K562 (cell line): Measurements from ENCODE around the gene FBXW12. TPM values are rescaled to one million over a fixed set of nuclear protein-coding genes. Genes with fewer than 3 reads are reported as not detected.

Source experiments
- ATAC-seq: fragments of 200-7000 bp; cut with Tn5 transposase; 3 replicates; pipeline ENCODE4 v1.9.1; 2020; ENCODE audit warnings: moderate library complexity
- BruUV-seq: library from RNA; stranded (reverse); fragments of 400-500 nt; replicated peaks from 2 replicates; lab custom pipeline; 2021; lab: Mats Ljungman, UMichigan
- CTCF ChIA-PET: fragments of 300-600 bp; formaldehyde crosslinking; extraction: SDS; loops from one replicate; lab custom pipeline; 2021; ENCODE audit warnings: low intra/inter-chr PET ratio; lab: Yijun Ruan, JAX
- POLR2A ChIA-PET: fragments of 300-600, 350-650 bp; sonication (Branson Sonifier 250); formaldehyde crosslinking; extraction: SDS; loops from one replicate; lab custom pipeline; 2021; ENCODE audit warnings: antibody characterized with exemption, inconsistent platforms; lab: Yijun Ruan, JAX
- DNase-seq, 4 experiments: peaks; one replicate each; pipeline versions ENCODE4 v3.0.0 to v3.0.0-alpha.2; 2011 to 2018; ENCODE audit warnings: low spot score in 3 of 4, mixed read lengths in 3 of 4; ENCODE audit errors: extremely low read depth in 1 of 4
- FAIRE-seq: peaks from 2 replicates; lab custom pipeline; 2011; peaks lifted over from hg19 to GRCh38; lab: Jason Lieb, UNC
- H2AFZ ChIP-seq: 2 replicates; pipeline ENCODE4 v1.6.0; 2011; ENCODE audit warnings: low read depth, low read length, control low read depth, inconsistent platforms
- H3K27ac ChIP-seq: fragments of 200-600 bp; 3 replicates; pipeline ENCODE4 v1.8.0; 2011; ENCODE audit warnings: low read depth, mild to moderate bottlenecking, control low read depth, inconsistent platforms, low read length, moderate library complexity, mixed read lengths; ENCODE audit errors: extremely low read depth
- H3K27me3 ChIP-seq, 2 experiments: fragments of 300-600 bp in 1 of 2; 2 replicates in 1 of 2; 3 replicates in 1 of 2; pipeline versions ENCODE4 v1.6.0 to v1.8.0; 2011; ENCODE audit warnings: inconsistent platforms in 2 of 2, low read length in 2 of 2, mild to moderate bottlenecking in 1 of 2, mixed read lengths in 1 of 2, moderate library complexity in 1 of 2; ENCODE audit not compliant: control insufficient read depth in 2 of 2, insufficient read depth in 2 of 2
- H3K36me3 ChIP-seq: fragments of 300-600 bp; 3 replicates; pipeline ENCODE4 v1.8.0; 2011; ENCODE audit warnings: mild to moderate bottlenecking, low read length, inconsistent platforms; ENCODE audit not compliant: control insufficient read depth, insufficient read depth
- H3K4me1 ChIP-seq, 2 experiments: fragments of 200-600 bp in 1 of 2; replicated peaks in 1 of 2; 2 replicates in 1 of 2; 3 replicates in 1 of 2; pipeline versions ENCODE4 v1.5.1 to v1.8.0; 2011; ENCODE audit warnings: inconsistent platforms in 2 of 2, low read length in 2 of 2, mild to moderate bottlenecking in 1 of 2, mixed read lengths in 1 of 2, moderate library complexity in 1 of 2; ENCODE audit not compliant: control insufficient read depth in 2 of 2, insufficient read depth in 2 of 2
- H3K4me2 ChIP-seq: 2 replicates; pipeline ENCODE4 v1.6.1; 2011; ENCODE audit warnings: low read length, control low read depth, inconsistent platforms, mixed read lengths; ENCODE audit not compliant: insufficient read depth
- H3K4me3 ChIP-seq: fragments of 200-600 bp; sonication (generic), shearing (Covaris generic); 2 replicates; pipeline ENCODE4 v1.5.1; 2016; ENCODE audit warnings: control low read depth, inconsistent platforms
- H3K79me2 ChIP-seq: fragments of 200-600 bp; 3 replicates; pipeline ENCODE4 v1.8.0; 2011; ENCODE audit warnings: low read length, inconsistent platforms; ENCODE audit not compliant: control insufficient read depth, insufficient read depth
- H3K9ac ChIP-seq, 2 experiments: 2 replicates each; pipeline versions ENCODE4 v1.6.0 to v1.6.1; 2011; ENCODE audit warnings: low read depth in 2 of 2, low read length in 2 of 2, control low read depth in 1 of 2, inconsistent platforms in 1 of 2, mild to moderate bottlenecking in 1 of 2, mixed read lengths in 1 of 2; ENCODE audit not compliant: insufficient read depth in 1 of 2
- H3K9me1 ChIP-seq: one replicate; pipeline ENCODE4 v1.6.0; 2011; ENCODE audit warnings: inconsistent platforms, mild to moderate bottlenecking, low read length, moderate library complexity; ENCODE audit not compliant: control insufficient read depth, insufficient read depth
- H3K9me3 ChIP-seq: replicated peaks from 2 replicates; pipeline ENCODE4 v1.5.1; 2011; ENCODE audit warnings: low read depth, low read length, inconsistent platforms; ENCODE audit not compliant: control insufficient read depth, insufficient read depth
- H4K20me1 ChIP-seq: replicated peaks from 2 replicates; pipeline ENCODE4 v1.6.1; 2011; ENCODE audit warnings: low read length, inconsistent platforms, mixed read lengths; ENCODE audit not compliant: control insufficient read depth, insufficient read depth
- ATF1 ChIP-seq, 2 experiments: fragments of 450-650 bp in 1 of 2; IDR thresholded peaks; 2 replicates each; pipeline ENCODE4 v1.6.1; 2016; ENCODE audit warnings: missing compliant biosample characterization in 1 of 2, missing genetic modification characterization in 1 of 2
- GABPB1 ChIP-seq: sonication (generic); formaldehyde crosslinking; IDR thresholded peaks from 2 replicates; pipeline ENCODE4 v1.8.0; 2022; ENCODE audit warnings: mild to moderate bottlenecking, missing genetic modification reagents
- KLF1 ChIP-seq: fragments of 450-650 bp; IDR thresholded peaks from 2 replicates; pipeline ENCODE4 v1.6.1; 2016; ENCODE audit warnings: missing genetic modification characterization, missing compliant biosample characterization
- MXI1 ChIP-seq: IDR thresholded peaks from 2 replicates; pipeline ENCODE4 v1.6.1; 2011; ENCODE audit warnings: low read depth, mild to moderate bottlenecking, improper control_type of control experiment, low read length
- NELFE ChIP-seq: IDR thresholded peaks from 2 replicates; pipeline ENCODE4 v1.6.1; 2011; ENCODE audit warnings: mild to moderate bottlenecking; ENCODE audit not compliant: insufficient read depth, insufficient read length
- PHF21A ChIP-seq: fragments of 450-650 bp; IDR thresholded peaks from 2 replicates; pipeline ENCODE4 v1.6.1; 2017; ENCODE audit warnings: low read depth, borderline replicate concordance
- SMAD2 ChIP-seq: fragments of 150-350 bp; IDR thresholded peaks from 2 replicates; pipeline ENCODE4 v1.6.1; 2014; ENCODE audit warnings: low read depth, mild to moderate bottlenecking, low read length
- SPI1 ChIP-seq: IDR thresholded peaks from 2 replicates; pipeline ENCODE4 v1.6.1; 2011; ENCODE audit warnings: low read depth, low read length, control low read depth, borderline replicate concordance
- ZNF263 ChIP-seq: sonication (generic); formaldehyde crosslinking; IDR thresholded peaks from 2 replicates; pipeline ENCODE4 v1.8.0; 2022; ENCODE audit warnings: mild to moderate bottlenecking, missing genetic modification reagents, borderline replicate concordance
- ZNF586 ChIP-seq: fragments of 450-650 bp; formaldehyde crosslinking; conservative IDR thresholded peaks from 2 replicates; pipeline ENCODE4 v1.4.0; 2020; ENCODE audit warnings: mild to moderate bottlenecking, moderate library complexity
- WGBS: fragments of 100-300 bp; shearing (Covaris generic); methylation state at CpG from one replicate; pipeline ENCODE4 v1.1.6; 2016; ENCODE audit warnings: low coverage, mixed read lengths; ENCODE audit not compliant: insufficient coverage; ENCODE audit errors: missing lambda C conversion rate; 5-methylcytosine and 5-hydroxymethylcytosine counted together
- in situ Hi-C: fragments of 300-500 bp; cut with MboI; formaldehyde crosslinking; loops from 4 replicates; pipeline ENCODE4 v1.15.0; 2018; ENCODE audit warnings: inconsistent platforms, mixed read lengths
- intact Hi-C: fragments of 100-400 bp; cut with micrococcal nuclease; formaldehyde crosslinking; loops from 2 replicates; pipeline ENCODE4 v1.14.2; 2022
- polyA plus RNA-seq, 8 experiments: library from polyadenylated mRNA; depleted of rRNA in 4 of 8; stranded (reverse) in 5 of 8; unstranded in 3 of 8; fragments of >200 nt; fragmentation: Nextera tagmentation in 2 of 8; fragmentation: Illumina TruSeq in 1 of 8; extraction: Ambion mirVana in 2 of 8; extraction: Trizol in 1 of 8; gene quantifications; 2 replicates each; pipeline versions ENCODE4 v1.2.1 to v1.2.3, GENCODE V29; 2011 to 2014; ENCODE audit warnings: inconsistent platforms in 1 of 8, missing spikeins in 1 of 8
- total RNA-seq, 7 experiments: library from RNA; depleted of rRNA in 6 of 7; stranded (reverse); fragments of >200 nt in 6 of 7; fragmentation: Illumina TruSeq in 2 of 7; extraction: Trizol in 2 of 7; gene quantifications; 2 replicates each; pipeline versions ENCODE4 v1.2.1 to v1.2.3, GENCODE V29; 2011 to 2021; ENCODE audit warnings: low replicate concordance in 1 of 7
- TF ChIP-seq, protein P1 (sequence below): sonication (generic); formaldehyde crosslinking; IDR thresholded peaks from 2 replicates; pipeline ENCODE4 v1.5.0; 2020; ENCODE audit warnings: missing genetic modification reagents
- TF ChIP-seq, protein P2 (sequence below): fragments of 250-450 bp; sonication (Bioruptor Pico); IDR thresholded peaks from 2 replicates; pipeline ENCODE4 v1.5.0; 2020; ENCODE audit warnings: mild to moderate bottlenecking, borderline replicate concordance

Gene FBXW12
- total and polyA plus RNA-seq, 9 of the 15 experiments (the other 6 are each of a cell fraction or from before 2014, with no cell fraction given), result 0.04 to 0.07 (median 0.06) TPM; not detected in 6

DNA sequence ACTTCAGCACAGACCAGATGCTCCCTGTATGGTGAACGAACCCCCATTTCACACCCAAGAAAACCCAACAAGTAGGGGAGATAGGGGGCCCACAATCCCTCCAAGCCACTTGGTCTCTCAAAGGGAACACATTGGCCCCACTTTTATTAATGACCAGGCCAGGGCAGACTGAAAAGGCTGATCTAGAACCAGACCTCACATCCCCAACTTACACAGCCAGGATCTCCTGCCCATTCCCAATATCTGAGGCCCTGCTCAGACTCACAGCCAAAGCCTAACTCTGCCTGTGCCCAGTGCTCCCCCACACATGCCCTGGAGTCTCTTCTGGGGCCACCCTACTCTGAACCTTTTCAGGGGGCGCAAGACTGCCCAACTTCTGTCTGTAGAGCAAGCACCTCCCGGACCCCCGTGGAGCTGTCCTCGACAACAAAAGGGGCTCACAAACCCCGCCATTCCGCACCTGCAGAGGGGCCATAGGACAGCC is 56.1 kb downstream of the FBXW12 start:
- DNase-seq, result no peak
- FAIRE-seq, result no peak
- no peaks in the 10 kb centered on the region for H3K27me3 ChIP-seq
- no peak overlapping the region for H3K4me3 ChIP-seq
- in situ Hi-C loops, result no loop called here
- peaks cover 16% of the 10 kb centered on the region; the same call in 2 of the 3 replicates for H3K36me3 ChIP-seq
- no peak overlapping the region for H3K4me2 ChIP-seq
- intact Hi-C loops, result no loop called here
- H2AFZ ChIP-seq, result no peak overlapping the region
- H3K27ac ChIP-seq, result no peak overlapping the region
- no peaks in the 10 kb centered on the region for H4K20me1 ChIP-seq
- no peak overlapping the region for H3K9ac ChIP-seq
- POLR2A ChIA-PET, result no interaction called here
- no TSS peak for BruUV-seq
- no peaks in the 10 kb centered on the region for H3K9me1 ChIP-seq
- no peak for ATAC-seq
- H3K9me3 ChIP-seq, result no peaks in the 10 kb centered on the region
- peaks cover 3 to 47% of the 10 kb centered on the region in 2 experiments; a peak in 4 of 5 replicates for H3K4me1 ChIP-seq
- CTCF ChIA-PET, result no interaction called here
- H3K79me2 ChIP-seq, result no peaks in the 10 kb centered on the region; the same call in 2 of the 3 replicates
- WGBS, result 84% methylated on average over 6 of the region's 7 CpGs
- no peak for TF ChIP-seq ATF1 (CRISPR knock-in tag; IDR thresholded peaks at IDR 0.05)
- no peak for TF ChIP-seq ATF1 (tag; IDR thresholded peaks at IDR 0.05)
- TF ChIP-seq ZNF586 (CRISPR knock-in tag), result no peak
- TF ChIP-seq NELFE, result no peak
- TF ChIP-seq SPI1, result no peak
- TF ChIP-seq MXI1, result no peak
- no peak for TF ChIP-seq PHF21A
- TF ChIP-seq, protein P1, sequence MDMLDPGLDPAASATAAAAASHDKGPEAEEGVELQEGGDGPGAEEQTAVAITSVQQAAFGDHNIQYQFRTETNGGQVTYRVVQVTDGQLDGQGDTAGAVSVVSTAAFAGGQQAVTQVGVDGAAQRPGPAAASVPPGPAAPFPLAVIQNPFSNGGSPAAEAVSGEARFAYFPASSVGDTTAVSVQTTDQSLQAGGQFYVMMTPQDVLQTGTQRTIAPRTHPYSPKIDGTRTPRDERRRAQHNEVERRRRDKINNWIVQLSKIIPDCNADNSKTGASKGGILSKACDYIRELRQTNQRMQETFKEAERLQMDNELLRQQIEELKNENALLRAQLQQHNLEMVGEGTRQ (CRISPR knock-in tag), result no peak
- no peak for TF ChIP-seq GABPB1 (CRISPR knock-in tag)
- TF ChIP-seq ZNF263 (CRISPR knock-in tag), result no peak
- no peak for TF ChIP-seq SMAD2
- TF ChIP-seq KLF1, result no peak
- TF ChIP-seq, protein P2, sequence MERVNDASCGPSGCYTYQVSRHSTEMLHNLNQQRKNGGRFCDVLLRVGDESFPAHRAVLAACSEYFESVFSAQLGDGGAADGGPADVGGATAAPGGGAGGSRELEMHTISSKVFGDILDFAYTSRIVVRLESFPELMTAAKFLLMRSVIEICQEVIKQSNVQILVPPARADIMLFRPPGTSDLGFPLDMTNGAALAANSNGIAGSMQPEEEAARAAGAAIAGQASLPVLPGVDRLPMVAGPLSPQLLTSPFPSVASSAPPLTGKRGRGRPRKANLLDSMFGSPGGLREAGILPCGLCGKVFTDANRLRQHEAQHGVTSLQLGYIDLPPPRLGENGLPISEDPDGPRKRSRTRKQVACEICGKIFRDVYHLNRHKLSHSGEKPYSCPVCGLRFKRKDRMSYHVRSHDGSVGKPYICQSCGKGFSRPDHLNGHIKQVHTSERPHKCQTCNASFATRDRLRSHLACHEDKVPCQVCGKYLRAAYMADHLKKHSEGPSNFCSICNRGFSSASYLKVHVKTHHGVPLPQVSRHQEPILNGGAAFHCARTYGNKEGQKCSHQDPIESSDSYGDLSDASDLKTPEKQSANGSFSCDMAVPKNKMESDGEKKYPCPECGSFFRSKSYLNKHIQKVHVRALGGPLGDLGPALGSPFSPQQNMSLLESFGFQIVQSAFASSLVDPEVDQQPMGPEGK (CRISPR knock-in tag), result no peak
